Common myeloid progenitor, CD34-positive (primary cell): ENCODE data around the gene FBXL7.
"Not testable (repeated sequence)": the region's sequence is repeated elsewhere in the genome, so short reads cannot be mapped to it uniquely, and the experiment has no call there.

Experiments
- CTCF ChIA-PET: fragments of 350-600 bp; sonication (Branson Sonifier 250); formaldehyde crosslinking; loops from one replicate; lab custom pipeline; 2021; ENCODE audit warnings: antibody characterized with exemption; lab: Charles Lee
- POLR2A ChIA-PET: fragments of 350-600 bp; sonication (Branson Sonifier 250); formaldehyde crosslinking; loops from one replicate; lab custom pipeline; 2021; ENCODE audit warnings: antibody characterized with exemption; lab: Charles Lee
- DNase-seq, 3 donors: peaks; one replicate each; pipeline versions ENCODE4 v3.0.0 to v3.0.0-alpha.2; 2013
- H3K27ac ChIP-seq, 2 experiments: 1 replicate in 1 of 2; 2 replicates in 1 of 2; pipeline ENCODE4 v1.7.0; 2013; ENCODE audit warnings: inconsistent platforms in 2 of 2, low read length in 2 of 2, mild to moderate bottlenecking in 2 of 2, low read depth in 1 of 2, moderate library complexity in 1 of 2; ENCODE audit not compliant: severe bottlenecking in 2 of 2, insufficient read depth in 1 of 2, poor library complexity in 1 of 2
- H3K27me3 ChIP-seq, 5 experiments: replicated peaks in 2 of 5; 1 replicate in 3 of 5; 2 replicates in 2 of 5; pipeline versions ENCODE4 v1.6.1 to v1.7.0; 2013; ENCODE audit warnings: low read length in 4 of 5, mild to moderate bottlenecking in 2 of 5, moderate library complexity in 2 of 5, inconsistent platforms in 1 of 5; ENCODE audit not compliant: insufficient read depth in 5 of 5, control insufficient read depth in 4 of 5
- H3K36me3 ChIP-seq, 4 experiments: 1 replicate in 2 of 4; 2 replicates in 2 of 4; pipeline versions ENCODE4 v1.6.1 to v1.7.0; 2013; ENCODE audit warnings: low read length in 3 of 4, control low read depth in 1 of 4, mild to moderate bottlenecking in 1 of 4; ENCODE audit not compliant: control insufficient read depth in 4 of 4, insufficient read depth in 4 of 4
- H3K4me1 ChIP-seq, 4 experiments: 1 replicate in 3 of 4; 2 replicates in 1 of 4; pipeline versions ENCODE4 v1.6.1 to v1.7.1; 2013; ENCODE audit warnings: low read length in 3 of 4, mild to moderate bottlenecking in 3 of 4, control low read depth in 1 of 4, inconsistent platforms in 1 of 4, moderate library complexity in 1 of 4; ENCODE audit not compliant: control insufficient read depth in 4 of 4, insufficient read depth in 4 of 4; ENCODE audit errors: control extremely low read depth in 1 of 4
- H3K4me3 ChIP-seq, 7 experiments: 1 replicate in 4 of 7; 2 replicates in 3 of 7; pipeline versions ENCODE4 v1.5.1 to v1.7.0; 2013; ENCODE audit warnings: mild to moderate bottlenecking in 7 of 7, low read length in 6 of 7, moderate library complexity in 6 of 7, inconsistent platforms in 2 of 7, low read depth in 2 of 7, control low read depth in 1 of 7; ENCODE audit not compliant: insufficient read depth in 4 of 7, control insufficient read depth in 1 of 7; ENCODE audit errors: extremely low read depth in 1 of 7
- H3K9me3 ChIP-seq, 5 experiments: 1 replicate in 4 of 5; 2 replicates in 1 of 5; pipeline versions ENCODE4 v1.6.1 to v1.7.1; 2013; ENCODE audit warnings: low read length in 4 of 5, mild to moderate bottlenecking in 2 of 5, inconsistent platforms in 1 of 5, low read depth in 1 of 5, moderate library complexity in 1 of 5; ENCODE audit not compliant: control insufficient read depth in 4 of 5, insufficient read depth in 2 of 5; ENCODE audit errors: control extremely low read depth in 1 of 5
- WGBS: methylation state at CpG from one replicate; pipeline ENCODE4 v1.1.5; 2013; ENCODE audit not compliant: insufficient coverage; 5-methylcytosine and 5-hydroxymethylcytosine counted together

FBXL7 gene

DNA sequence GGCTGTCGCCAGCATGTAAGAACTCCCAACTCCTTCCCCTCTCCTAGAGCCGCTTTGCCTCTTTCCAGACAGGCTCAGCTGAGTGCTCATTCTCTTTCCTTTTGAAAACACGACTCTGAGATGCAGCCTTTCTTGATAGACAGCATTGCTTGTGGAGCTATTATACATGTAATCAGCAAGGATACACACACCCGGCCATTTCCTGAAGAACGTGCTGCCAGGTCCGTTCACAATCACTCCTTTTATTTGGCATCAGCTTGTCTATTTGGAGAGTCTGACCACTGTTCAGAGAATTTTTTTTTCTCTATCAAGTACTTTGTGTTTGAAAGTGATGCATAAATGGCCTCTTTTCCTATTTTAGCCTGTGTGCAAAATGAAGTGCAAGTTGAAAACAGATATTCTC is 351.0 kb downstream of the FBXL7 start:
- WGBS: 7% methylated on average over 6 of the region's 6 CpGs
- Histone ChIP-seq H3K9me3 (no peaks in the 10 kb centered on the region), H3K27me3 (no peaks in the 10 kb centered on the region), H3K4me3 (no peak overlapping the region), H3K27ac (no peak overlapping the region), H3K4me1 (no peaks in the 10 kb centered on the region), H3K36me3 (no peaks in the 10 kb centered on the region)
- DNase-seq: no peak
- ChIA-PET CTCF (no interaction called here), POLR2A (no interaction called here)

DNA sequence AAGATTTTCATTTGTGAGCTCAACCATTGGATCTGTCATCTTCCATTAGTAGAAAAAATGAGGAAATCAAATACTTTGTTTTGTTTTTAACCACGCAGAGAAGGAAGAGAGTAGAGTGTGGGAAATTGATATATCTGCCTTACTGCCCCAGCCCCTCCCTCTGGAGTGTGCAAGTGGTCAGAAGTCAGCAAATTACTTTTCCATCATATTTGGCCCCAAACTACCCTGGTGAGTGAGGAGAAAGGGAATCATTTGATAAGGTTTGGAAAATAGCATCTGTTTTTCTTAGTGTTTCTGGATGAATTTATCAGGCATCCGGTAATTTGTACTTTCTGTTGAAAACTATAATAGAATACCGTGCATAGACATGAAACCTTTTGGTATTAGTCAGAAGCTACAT is 352.2 kb downstream of the FBXL7 start:
- Histone ChIP-seq H3K4me3 (no peak overlapping the region), H3K27ac (no peak overlapping the region), H3K4me1 (no peaks in the 10 kb centered on the region), H3K27me3 (no peaks in the 10 kb centered on the region), H3K36me3 (no peaks in the 10 kb centered on the region), H3K9me3 (no peaks in the 10 kb centered on the region)
- ChIA-PET POLR2A (no interaction called here), CTCF (no interaction called here)
- DNase-seq: no peak
- WGBS: 67% methylated on average over 3 of the region's 3 CpGs

DNA sequence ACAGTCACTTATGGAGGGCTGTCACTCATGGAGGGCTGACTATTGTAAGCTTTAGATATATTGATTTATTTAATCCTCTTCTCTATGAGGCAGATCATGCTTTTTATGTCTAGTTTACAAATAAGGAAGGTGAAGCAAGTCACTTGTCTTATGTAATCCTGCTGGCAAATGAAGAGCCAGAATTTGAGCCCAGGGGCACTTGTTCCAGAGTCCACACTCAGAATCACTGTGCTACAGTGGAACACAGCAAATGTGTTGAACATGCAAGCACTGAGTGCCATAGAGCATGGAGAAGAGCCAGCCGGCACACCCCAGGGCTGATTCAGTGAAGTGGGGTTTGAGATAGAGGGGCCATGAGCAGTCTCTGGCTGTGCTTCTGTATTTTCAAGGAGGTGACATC is 353.0 kb downstream of the FBXL7 start:
- H3K4me3 ChIP-seq: no peak overlapping the region
- no peaks in the 10 kb centered on the region for H3K4me1 ChIP-seq
- H3K27ac ChIP-seq: no peak overlapping the region
- no peaks in the 10 kb centered on the region for H3K36me3 ChIP-seq
- H3K27me3 ChIP-seq: no peaks in the 10 kb centered on the region
- ChIA-PET CTCF (no interaction called here), POLR2A (no interaction called here)
- 100% methylated on average over 1 of the region's 1 CpG for WGBS
- H3K9me3 ChIP-seq: no peaks in the 10 kb centered on the region
- no peak for DNase-seq

DNA sequence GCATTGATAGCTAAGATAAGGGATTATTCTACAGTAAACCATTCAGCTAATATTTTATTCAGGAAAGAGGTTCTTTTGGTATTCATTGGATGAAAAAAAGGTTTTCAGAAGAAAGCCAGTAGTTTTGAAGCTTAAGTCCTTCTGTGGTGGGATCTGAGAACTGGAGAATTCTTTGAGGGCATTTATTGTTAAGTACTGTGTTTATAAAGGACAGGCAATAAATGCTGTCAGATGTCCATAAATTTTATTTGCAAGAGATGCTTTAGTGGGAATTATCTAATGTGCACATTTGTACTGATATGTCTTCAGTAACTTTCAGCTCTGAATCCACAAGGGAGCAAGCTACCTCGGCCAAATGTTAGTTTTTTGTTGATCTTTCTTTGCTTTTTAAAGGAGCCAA is 358.3 kb downstream of the FBXL7 start:
- no peaks in the 10 kb centered on the region for H3K36me3 ChIP-seq
- H3K27me3 ChIP-seq: no peaks in the 10 kb centered on the region
- no CpG with 5 or more reads among the region's 1 CpG for WGBS
- H3K9me3 ChIP-seq: no peaks in the 10 kb centered on the region
- H3K4me3 ChIP-seq: no peak overlapping the region
- CTCF ChIA-PET: no interaction called here
- no peaks in the 10 kb centered on the region for H3K4me1 ChIP-seq
- H3K27ac ChIP-seq: no peak overlapping the region
- no peak for DNase-seq
- POLR2A ChIA-PET: no interaction called here

DNA sequence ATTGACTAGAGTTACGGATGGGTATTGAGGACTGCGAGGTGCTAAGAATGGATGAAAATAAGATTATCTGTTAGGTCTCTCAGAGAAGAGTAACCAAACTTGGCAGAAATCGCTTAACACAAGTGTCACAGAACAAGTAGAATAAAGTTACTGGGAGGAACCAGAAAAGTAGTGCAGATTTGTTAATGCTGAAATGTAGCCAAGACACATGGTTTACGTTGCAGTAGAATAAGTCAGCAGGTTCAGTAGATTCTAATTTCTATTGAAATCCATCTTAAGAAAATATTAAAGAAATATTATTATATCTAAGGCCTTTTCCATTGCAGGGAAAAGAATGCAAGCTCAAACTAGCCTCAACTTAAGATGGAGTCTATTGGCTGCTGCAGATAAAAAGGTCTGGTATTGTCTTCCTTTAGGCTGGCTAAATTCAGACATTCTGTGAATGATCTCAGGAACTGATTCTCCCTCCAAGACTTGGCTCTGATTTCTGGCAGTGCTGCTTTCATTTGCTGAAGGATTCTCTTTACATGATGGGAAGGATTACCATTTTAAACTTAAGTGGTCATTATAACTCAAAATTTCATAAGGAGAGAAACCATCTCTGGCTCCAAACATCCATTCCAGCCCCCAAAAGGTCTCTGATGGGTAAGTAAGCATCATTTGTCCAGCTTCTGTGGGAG is 364.7 kb downstream of the FBXL7 start:
- ChIA-PET CTCF (no interaction called here), POLR2A (no interaction called here)
- H3K27me3 ChIP-seq: no peaks in the 10 kb centered on the region
- H3K27ac ChIP-seq: no peak overlapping the region
- 81% methylated on average over 3 of the region's 4 CpGs for WGBS
- peaks cover 0 to 4% (median 2%) of the 10 kb centered on the region in 5 experiments for H3K9me3 ChIP-seq
- no peaks in the 10 kb centered on the region for H3K4me1 ChIP-seq
- no peak overlapping the region for H3K4me3 ChIP-seq
- DNase-seq: no peak
- no peaks in the 10 kb centered on the region for H3K36me3 ChIP-seq

DNA sequence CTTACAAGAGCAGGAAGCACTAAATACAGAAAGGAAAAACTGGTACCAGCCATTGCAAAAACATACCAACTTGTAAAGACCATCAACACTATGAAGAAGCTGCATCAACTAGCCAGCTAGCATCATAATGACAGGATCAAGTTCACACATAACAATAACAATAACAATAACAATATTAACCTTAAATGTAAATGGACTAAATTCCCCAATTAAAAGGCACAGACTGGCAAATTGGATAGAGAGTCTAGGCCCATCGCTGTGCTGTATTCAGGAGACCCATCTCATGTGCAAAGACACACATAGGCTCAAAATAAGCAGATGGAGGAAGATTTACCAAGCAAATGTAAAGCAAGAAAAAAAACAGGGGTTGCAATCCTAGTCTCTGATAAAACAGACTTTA is 372.3 kb downstream of the FBXL7 start:
- WGBS: 100% methylated on average over 1 of the region's 1 CpG
- CTCF ChIA-PET, POLR2A ChIA-PET: not testable (repeated sequence)

DNA sequence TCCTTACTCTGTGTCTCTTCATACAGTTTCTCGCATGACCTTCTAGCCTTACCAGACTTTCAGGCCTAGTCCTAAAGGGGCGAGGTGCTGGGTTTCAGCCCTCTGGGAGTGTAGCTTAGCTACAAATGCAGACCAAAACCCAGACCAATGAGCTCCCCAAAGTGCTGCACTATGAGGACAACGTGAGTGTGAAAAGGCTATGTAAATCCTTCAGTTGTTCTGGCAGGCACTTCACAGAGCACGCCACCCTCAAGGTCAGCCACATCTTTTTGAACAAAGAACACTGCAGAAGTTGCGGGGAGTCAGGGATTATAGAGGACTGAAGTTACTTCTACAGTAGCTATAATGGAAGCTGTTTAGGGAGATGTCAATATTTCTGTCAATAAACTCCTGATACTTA is 377.9 kb downstream of the FBXL7 start:
- 88% methylated on average over 4 of the region's 5 CpGs for WGBS
- no peaks in the 10 kb centered on the region for H3K9me3 ChIP-seq
- CTCF ChIA-PET: no interaction called here
- no peaks in the 10 kb centered on the region for H3K36me3 ChIP-seq
- H3K4me1 ChIP-seq: no peaks in the 10 kb centered on the region
- POLR2A ChIA-PET: no interaction called here
- H3K27me3 ChIP-seq: no peaks in the 10 kb centered on the region
- H3K4me3 ChIP-seq: no peak overlapping the region
- H3K27ac ChIP-seq: no peak overlapping the region
- no peak for DNase-seq

More for the DNA sequence above, 372.3 kb downstream of the FBXL7 start:
- not testable (repeated sequence) for H3K4me3 ChIP-seq, H3K27me3 ChIP-seq, H3K36me3 ChIP-seq, DNase-seq, H3K27ac ChIP-seq, H3K9me3 ChIP-seq, H3K4me1 ChIP-seq
